ENCODE results near the gene TWSG1. TPM values are rescaled to one million over a fixed set of nuclear protein-coding genes. Genes with fewer than 3 reads are reported as not detected.
"Not testable (repeated sequence)": the region's sequence is repeated elsewhere in the genome, so short reads cannot be mapped to it uniquely, and the experiment has no call there.

The TWSG1 gene
- total RNA-seq, 1 experiment from 2014 or later: 15.1 TPM

GRCh38 chr18:9348766-9349165 is 14.2 kb downstream of the TWSG1 start:
- Histone ChIP-seq H3K4me3 (ENCODE audit: insufficient read depth, low read depth, low read length) (no peak overlapping the region), H3K36me3 (replicated peaks; ENCODE audit: control insufficient read depth, insufficient read depth, low read length) (no peaks in the 10 kb centered on the region), H3K27me3 (ENCODE audit: control insufficient read depth, insufficient read depth, low read length) (no peaks in the 10 kb centered on the region)
- no peak for DNase-seq

- Histone ChIP-seq H3K27me3 (ENCODE audit: control insufficient read depth, insufficient read depth, low read length) (no peaks in the 10 kb centered on the region), H3K4me3 (ENCODE audit: insufficient read depth, low read depth, low read length) (no peak overlapping the region), H3K36me3 (replicated peaks; ENCODE audit: control insufficient read depth, insufficient read depth, low read length) (no peaks in the 10 kb centered on the region)
- no peak for DNase-seq
Observed at GRCh38 chr18:9353596-9353995, 19.0 kb downstream of the TWSG1 start.

GRCh38 chr18:9354256-9354655 is 19.7 kb downstream of the TWSG1 start:
- no peaks in the 10 kb centered on the region for H3K27me3 ChIP-seq (ENCODE audit: control insufficient read depth, insufficient read depth, low read length)
- no peak for DNase-seq
- no peaks in the 10 kb centered on the region for H3K36me3 ChIP-seq (replicated peaks; ENCODE audit: control insufficient read depth, insufficient read depth, low read length)
- H3K4me3 ChIP-seq (ENCODE audit: insufficient read depth, low read depth, low read length): no peak overlapping the region

- H3K27me3 ChIP-seq (ENCODE audit: control insufficient read depth, insufficient read depth, low read length): no peaks in the 10 kb centered on the region
- H3K4me3 ChIP-seq (ENCODE audit: insufficient read depth, low read depth, low read length): no peak overlapping the region
- no peak for DNase-seq
- H3K36me3 ChIP-seq (replicated peaks; ENCODE audit: control insufficient read depth, insufficient read depth, low read length): no peaks in the 10 kb centered on the region
Observed at GRCh38 chr18:9356976-9357375, 22.4 kb downstream of the TWSG1 start.

GRCh38 chr18:9359796-9360195 is 25.2 kb downstream of the TWSG1 start:
- no peak for DNase-seq
- H3K27me3 ChIP-seq (ENCODE audit: control insufficient read depth, insufficient read depth, low read length): no peaks in the 10 kb centered on the region
- H3K36me3 ChIP-seq (replicated peaks; ENCODE audit: control insufficient read depth, insufficient read depth, low read length): no peaks in the 10 kb centered on the region

GRCh38 chr18:9361191-9361590 is 26.6 kb downstream of the TWSG1 start:
- Histone ChIP-seq H3K4me3 (ENCODE audit: insufficient read depth, low read depth, low read length) (no peak overlapping the region), H3K27me3 (ENCODE audit: control insufficient read depth, insufficient read depth, low read length) (no peaks in the 10 kb centered on the region), H3K36me3 (replicated peaks; ENCODE audit: control insufficient read depth, insufficient read depth, low read length) (no peaks in the 10 kb centered on the region)
- no peak for DNase-seq

More at GRCh38 chr18:9359796-9360195, 25.2 kb downstream of the TWSG1 start:
- no peak overlapping the region for H3K4me3 ChIP-seq (ENCODE audit: insufficient read depth, low read depth, low read length)

- no peak for DNase-seq
- Histone ChIP-seq H3K4me3 (ENCODE audit: insufficient read depth, low read depth, low read length) (no peak overlapping the region), H3K36me3 (replicated peaks; ENCODE audit: control insufficient read depth, insufficient read depth, low read length) (no peaks in the 10 kb centered on the region), H3K27me3 (ENCODE audit: control insufficient read depth, insufficient read depth, low read length) (no peaks in the 10 kb centered on the region)
Observed at GRCh38 chr18:9362869-9363268, 28.3 kb downstream of the TWSG1 start.

- Histone ChIP-seq H3K36me3 (replicated peaks; ENCODE audit: control insufficient read depth, insufficient read depth, low read length) (no peaks in the 10 kb centered on the region), H3K27me3 (ENCODE audit: control insufficient read depth, insufficient read depth, low read length) (no peaks in the 10 kb centered on the region), H3K4me3 (ENCODE audit: insufficient read depth, low read depth, low read length) (no peak overlapping the region)
- no peak for DNase-seq
Observed at GRCh38 chr18:9364242-9364641, 29.7 kb downstream of the TWSG1 start.

GRCh38 chr18:9365406-9365805 is 30.8 kb downstream of the TWSG1 start:
- Histone ChIP-seq H3K36me3 (replicated peaks; ENCODE audit: control insufficient read depth, insufficient read depth, low read length) (no peaks in the 10 kb centered on the region), H3K27me3 (ENCODE audit: control insufficient read depth, insufficient read depth, low read length) (no peaks in the 10 kb centered on the region), H3K4me3 (ENCODE audit: insufficient read depth, low read depth, low read length) (no peak overlapping the region)
- DNase-seq: no peak

GRCh38 chr18:9366126-9366714 is 31.6 kb downstream of the TWSG1 start:
- Histone ChIP-seq H3K36me3 (replicated peaks; ENCODE audit: control insufficient read depth, insufficient read depth, low read length) (no peaks in the 10 kb centered on the region), H3K27me3 (ENCODE audit: control insufficient read depth, insufficient read depth, low read length) (no peaks in the 10 kb centered on the region), H3K4me3 (ENCODE audit: insufficient read depth, low read depth, low read length) (no peak overlapping the region)
- peak; percentile 70 for DNase-seq

GRCh38 chr18:9373254-9373653 is 38.7 kb downstream of the TWSG1 start:
- not testable (repeated sequence) for H3K4me3 ChIP-seq (ENCODE audit: insufficient read depth, low read depth, low read length); DNase-seq; H3K27me3 ChIP-seq (ENCODE audit: control insufficient read depth, insufficient read depth, low read length); H3K36me3 ChIP-seq (replicated peaks; ENCODE audit: control insufficient read depth, insufficient read depth, low read length)

GRCh38 chr18:9379118-9379517 is 44.5 kb downstream of the TWSG1 start:
- Histone ChIP-seq H3K27me3 (ENCODE audit: control insufficient read depth, insufficient read depth, low read length) (no peaks in the 10 kb centered on the region), H3K4me3 (ENCODE audit: insufficient read depth, low read depth, low read length) (no peak overlapping the region), H3K36me3 (replicated peaks; ENCODE audit: control insufficient read depth, insufficient read depth, low read length) (no peaks in the 10 kb centered on the region)
- DNase-seq: no peak

- Histone ChIP-seq H3K4me3 (ENCODE audit: insufficient read depth, low read depth, low read length) (no peak overlapping the region), H3K36me3 (replicated peaks; ENCODE audit: control insufficient read depth, insufficient read depth, low read length) (no peaks in the 10 kb centered on the region), H3K27me3 (ENCODE audit: control insufficient read depth, insufficient read depth, low read length) (no peaks in the 10 kb centered on the region)
- no peak for DNase-seq
Observed at GRCh38 chr18:9380101-9380500, 45.5 kb downstream of the TWSG1 start.

GRCh38 chr18:9380621-9381395 is 46.2 kb downstream of the TWSG1 start:
- H3K36me3 ChIP-seq (replicated peaks; ENCODE audit: control insufficient read depth, insufficient read depth, low read length): no peaks in the 10 kb centered on the region
- no peak overlapping the region for H3K4me3 ChIP-seq (ENCODE audit: insufficient read depth, low read depth, low read length)
- no peaks in the 10 kb centered on the region for H3K27me3 ChIP-seq (ENCODE audit: control insufficient read depth, insufficient read depth, low read length)
- no peak for DNase-seq

- Histone ChIP-seq H3K27me3 (ENCODE audit: control insufficient read depth, insufficient read depth, low read length) (no peaks in the 10 kb centered on the region), H3K36me3 (replicated peaks; ENCODE audit: control insufficient read depth, insufficient read depth, low read length) (no peaks in the 10 kb centered on the region), H3K4me3 (ENCODE audit: insufficient read depth, low read depth, low read length) (no peak overlapping the region)
- no peak for DNase-seq
Observed at GRCh38 chr18:9386879-9387278, 52.3 kb downstream of the TWSG1 start.
